Mucosa of gallbladder (tissue), 1 donor: Measurements from ENCODE around the gene PPP4C. TPM values are rescaled to one million over a fixed set of nuclear protein-coding genes. Genes with fewer than 3 reads are reported as not detected.
"Not testable (repeated sequence)": the region's sequence is repeated elsewhere in the genome, so short reads cannot be mapped to it uniquely, and the experiment has no call there.

Experiments used
- DNase-seq: peaks from one replicate; pipeline ENCODE4 v3.0.0-alpha.2; 2020; ENCODE audit warnings: low spot score
- total RNA-seq: library from RNA; stranded (reverse); gene quantifications from one replicate; pipeline ENCODE4 v1.2.1, GENCODE V29; 2021
- donor health status: DM: no; HTN: no; CAD: no.

Gene PPP4C
- 95.3 TPM for total RNA-seq

DNA sequence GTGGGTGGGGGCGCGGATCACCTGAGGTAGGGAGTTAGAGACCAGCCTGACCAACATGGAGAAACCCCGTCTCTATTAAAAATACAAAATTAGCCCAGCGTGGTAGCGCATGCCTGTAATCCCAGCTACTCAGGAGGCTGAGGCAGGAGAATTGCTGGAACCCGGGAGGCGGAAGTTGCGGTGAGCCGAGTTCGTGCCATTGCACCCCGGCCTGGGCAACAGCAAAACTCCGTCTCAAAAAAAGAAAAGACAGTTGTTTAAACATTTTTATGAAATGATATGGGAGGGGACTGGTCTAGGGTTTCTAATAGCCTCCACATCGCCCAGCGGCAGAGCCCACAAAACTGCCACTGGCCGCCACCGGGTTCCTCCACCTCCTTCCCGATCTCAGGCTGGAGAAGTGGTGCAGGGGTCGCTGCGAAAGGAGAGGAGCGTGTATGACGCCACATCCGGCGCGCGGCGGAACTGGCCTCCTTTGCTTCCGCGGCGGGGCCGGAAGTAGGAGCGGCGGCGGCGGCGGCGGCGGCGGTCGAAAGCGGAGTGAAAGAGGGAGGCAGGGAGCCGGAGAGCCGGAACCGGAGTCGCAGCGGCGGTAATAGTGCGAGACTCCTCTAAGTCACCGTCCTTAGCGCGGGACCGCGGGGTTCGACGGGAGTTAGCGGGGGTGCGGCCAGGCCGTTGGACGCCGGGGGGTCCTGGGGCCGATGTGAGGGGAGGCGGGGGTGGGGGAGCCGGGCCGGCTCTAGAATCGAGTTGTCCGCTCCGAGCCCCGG is at the start of gene PPP4C:
Gene PPP4C (plus strand): TSS at position 492 of the 773 bp plus-strand sequence. CDS start 384 bp downstream, outside the sequence.
- DNase-seq, result peak; percentile 91

DNA sequence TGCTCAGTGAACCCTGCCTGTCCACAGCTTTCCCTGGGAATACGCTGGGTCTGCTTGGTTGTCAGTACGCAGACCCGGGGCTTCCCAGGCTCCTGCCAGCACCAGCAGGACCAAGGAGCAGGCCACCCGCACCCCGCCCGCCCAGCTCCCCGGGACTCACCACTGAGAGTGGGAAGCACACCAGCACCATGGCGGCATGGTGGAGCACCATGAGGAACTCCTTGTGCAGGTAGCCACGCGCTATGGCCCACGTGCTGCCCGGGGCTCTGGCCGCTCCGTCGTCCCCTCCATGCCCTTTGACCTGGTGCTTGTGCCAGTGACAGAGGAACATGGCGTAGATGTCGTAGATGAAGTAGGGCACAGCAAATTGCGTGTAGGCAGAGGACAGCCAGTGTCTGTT is 49.3 kb upstream of the PPP4C start:
- DNase-seq, result no peak

DNA sequence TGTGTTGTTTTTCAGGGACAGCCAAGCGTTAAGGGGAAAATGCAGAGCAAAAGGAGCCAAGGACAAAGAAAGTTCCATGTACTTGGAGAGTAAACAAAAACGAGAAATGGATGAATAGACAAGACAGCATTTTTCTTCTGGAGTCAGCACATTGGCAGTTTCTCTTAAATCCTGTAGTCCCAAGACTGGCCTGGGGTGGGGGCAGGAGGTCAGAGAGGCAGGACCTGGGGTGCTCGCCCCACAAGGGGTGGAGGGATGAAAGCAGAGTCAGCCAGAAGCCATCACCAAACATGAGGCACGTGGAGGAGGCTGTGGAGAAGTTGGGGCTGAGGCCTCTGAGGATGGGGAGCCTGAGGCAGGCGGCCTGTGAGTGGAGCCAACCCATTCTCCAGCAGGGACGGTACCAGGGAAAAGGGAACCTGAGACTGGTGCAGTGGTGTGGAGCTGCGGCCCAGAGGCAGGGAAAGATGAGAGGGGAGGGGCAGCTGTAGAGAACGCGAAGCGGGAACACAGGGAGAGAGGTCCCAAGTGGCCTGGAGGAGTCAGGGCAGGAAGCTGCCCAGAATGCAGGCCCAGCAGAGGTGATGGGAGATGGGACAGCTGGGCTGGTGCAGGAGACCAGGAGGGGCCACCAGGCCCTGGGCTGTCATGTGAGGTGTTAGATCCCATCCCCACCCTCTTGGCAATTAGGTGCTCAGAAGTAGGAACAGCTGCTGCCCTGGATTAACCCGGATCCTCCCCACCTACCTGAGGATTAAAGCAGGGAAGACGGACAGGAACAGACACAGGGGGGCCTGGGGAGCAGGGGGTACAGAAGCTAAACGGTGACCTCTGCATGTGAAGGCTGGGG is 48.0 kb upstream of the PPP4C start:
- no peak for DNase-seq

DNA sequence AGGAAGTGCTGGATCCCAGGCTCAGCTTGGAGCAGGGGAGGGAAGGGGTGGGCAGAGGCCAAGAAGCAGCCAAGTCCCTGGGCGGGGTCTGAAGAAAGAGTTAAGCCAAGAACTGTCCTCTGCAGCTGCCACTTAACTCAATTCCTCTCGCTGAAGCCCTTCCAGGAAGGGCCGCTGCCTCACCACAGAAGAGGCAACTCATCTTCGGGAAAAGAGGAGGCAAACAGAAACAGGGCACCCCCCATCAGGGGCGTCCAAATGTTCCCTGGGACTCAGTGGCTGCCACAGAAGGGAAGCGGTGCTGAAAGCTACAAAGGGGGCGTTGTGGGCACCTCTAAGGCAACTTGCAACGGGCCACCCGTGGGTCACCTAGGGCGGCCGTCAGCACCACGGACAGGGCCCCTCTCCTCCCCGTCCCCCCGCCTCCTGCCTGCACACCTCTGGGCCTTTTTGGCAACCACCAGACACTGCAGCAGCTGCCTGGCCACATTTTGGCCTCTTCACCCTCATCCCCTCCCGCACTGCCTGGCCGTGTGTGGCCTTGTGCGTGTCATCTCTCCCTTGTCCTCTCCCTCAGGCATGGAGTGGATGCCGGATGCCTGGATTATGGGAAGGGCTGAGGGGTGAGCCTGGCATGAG is 47.2 kb upstream of the PPP4C start:
- no peak for DNase-seq

DNA sequence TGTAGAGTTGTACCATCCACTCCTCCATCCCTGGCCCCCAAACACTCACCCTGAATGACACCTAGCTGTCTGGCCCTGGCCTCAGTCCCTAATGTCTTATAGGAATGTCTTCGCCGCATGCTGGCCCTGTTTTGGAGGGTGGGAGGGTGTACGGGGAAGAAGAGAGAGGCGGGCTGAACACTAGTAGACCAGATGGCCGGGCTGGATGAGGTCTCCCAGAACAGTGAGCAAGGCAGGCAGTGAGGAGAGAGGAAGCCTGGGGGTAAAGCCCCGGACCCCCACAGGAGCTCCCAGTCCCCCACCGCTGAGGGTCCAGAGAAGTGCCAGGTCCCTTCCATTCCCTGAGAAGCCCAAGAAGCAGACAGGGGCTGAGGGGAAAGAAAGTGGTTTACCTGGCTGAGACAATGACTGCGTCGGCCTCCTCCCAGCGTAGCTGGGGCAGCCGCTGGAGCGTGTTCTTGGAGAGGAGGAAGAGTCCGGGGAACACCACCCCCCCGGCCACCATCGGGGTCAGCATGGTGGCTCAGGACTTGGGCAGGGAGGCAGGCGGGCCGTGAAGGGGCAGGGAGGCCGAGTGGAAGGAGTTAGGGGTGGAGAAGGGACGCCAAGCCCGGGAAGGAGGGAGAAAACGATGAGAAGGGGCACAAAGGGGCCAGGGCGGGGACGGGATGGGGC is 45.6 kb upstream of the PPP4C start:
- DNase-seq, result no peak

DNA sequence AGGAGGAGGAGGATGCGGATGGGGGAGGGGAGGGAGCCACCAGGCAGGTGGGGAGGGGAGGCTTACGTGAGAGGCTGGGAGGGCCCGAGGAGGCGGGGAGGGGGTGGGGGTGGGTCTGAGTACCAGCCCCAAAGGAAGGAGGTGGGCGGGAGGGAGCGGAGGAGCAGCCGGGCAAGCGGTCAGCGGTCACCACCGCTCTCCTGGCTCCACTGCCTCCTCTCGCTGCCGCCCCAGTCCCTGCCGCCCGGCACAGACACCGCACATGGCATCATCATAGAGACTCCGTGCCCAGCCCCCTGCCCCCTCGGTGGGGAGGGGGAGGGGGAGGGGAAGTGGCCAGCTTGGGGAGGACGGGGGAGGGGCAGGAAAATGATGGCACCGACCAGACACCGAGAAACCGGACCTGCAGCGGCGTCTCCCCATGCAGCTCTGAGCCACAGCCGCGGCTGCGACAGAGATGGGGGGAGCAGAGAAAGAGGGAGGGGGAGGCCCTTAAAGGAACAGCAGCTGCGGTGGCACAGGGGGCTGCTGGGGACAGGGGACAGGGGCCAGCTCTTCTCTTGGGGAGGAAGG is 44.9 kb upstream of the PPP4C start, which contains the start of gene TLCD3B:
Gene TLCD3B (minus strand): TSS at position 431 of the 573 bp plus-strand sequence. CDS start 744 bp downstream, outside the sequence.
- no peak for DNase-seq

DNA sequence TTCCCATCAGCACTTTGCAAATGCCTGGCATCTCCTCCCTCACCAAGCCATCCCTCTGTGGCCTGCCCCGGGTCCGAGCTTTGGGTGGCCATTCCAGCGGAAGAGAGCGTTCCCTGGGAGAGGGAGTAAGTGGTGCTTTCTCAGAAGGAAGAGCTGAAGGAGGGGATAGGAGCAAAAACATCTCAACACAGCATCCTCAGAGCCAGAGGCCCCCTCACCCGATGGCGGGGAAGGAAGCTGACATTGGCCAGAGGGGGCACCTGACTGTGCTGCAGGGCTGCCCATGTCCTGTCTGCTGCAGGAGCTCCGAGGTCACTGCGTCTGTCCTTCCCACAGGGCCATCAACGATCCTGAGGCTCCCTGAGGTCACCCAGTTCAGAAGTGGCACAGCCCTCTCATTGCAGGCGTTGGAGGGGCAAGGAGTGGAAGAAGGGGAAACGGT is 44.3 kb upstream of the PPP4C start:
- no peak for DNase-seq

DNA sequence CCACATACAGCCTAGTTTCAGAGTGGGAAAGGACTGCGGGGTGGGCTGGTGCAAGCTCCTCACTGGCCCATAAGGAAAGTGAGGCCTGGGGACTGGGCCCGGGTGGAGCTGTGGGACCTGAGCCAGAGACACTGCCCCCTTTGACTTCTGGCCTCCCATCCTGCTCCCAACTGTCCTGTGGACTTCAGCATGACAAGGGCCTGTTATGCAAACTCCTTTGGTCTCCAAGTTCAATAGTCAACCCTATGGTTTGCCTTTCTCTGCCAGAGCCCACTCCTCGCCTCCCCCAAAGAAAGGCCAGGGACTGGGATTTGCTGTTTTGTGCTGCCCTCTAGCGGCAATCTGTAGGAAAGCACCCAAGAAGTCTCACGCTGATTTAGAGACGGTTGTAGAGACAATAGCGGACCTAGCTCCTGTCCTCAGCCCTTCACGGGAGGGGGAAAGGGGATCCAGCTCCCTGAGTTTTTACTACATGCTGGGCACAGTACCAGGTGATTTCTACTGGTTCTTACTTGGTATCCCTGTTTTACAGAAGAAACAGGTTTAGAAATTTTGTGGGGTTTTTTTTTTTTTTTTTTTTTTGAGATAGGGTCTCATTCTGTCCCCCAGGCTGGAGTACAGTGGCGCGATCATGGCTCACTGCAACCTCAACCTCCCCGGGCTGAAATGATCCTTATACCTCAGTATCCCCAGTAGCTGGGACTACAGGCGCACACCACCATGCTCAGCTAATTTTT is 43.5 kb upstream of the PPP4C start:
- DNase-seq, result peak; percentile 57

DNA sequence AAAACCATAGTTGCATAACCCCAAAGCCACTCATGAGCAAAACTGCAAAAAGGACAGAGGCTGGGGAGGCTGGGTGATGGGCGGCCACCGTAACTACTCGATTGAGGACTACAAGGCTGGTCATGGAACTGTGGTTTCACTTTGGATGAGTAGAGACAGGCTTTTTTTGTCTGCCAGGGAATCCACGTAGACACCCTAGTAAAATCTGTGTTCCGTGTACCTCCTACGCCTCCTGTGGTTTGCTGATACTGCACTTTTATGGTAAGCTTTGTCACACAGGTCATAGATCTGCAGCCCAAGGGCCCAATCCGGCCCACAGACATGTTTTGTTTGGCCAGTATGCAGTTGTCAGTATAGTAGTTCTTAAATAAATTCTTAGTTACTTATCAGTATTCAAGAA is 42.5 kb upstream of the PPP4C start:
- DNase-seq, result no peak

DNA sequence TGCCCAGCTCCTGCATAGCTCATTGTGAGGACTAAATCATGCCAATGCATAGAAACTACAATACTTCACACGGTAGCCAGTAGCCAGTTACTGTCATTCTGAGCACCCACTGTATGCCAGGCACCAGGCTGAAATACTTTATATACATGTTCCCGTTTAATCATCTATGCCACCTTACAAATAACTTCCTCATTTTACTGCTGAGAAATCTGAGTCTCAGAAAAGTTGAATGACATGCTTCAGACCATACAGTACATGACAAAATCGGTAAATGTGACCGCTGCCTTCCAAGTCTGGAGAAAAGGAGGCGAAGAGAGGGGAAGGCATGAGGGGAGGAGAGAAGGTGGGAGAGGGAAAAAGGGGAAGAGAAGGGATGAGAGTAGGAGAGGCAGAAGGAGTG is 35.6 kb upstream of the PPP4C start:
- DNase-seq, result no peak

DNA sequence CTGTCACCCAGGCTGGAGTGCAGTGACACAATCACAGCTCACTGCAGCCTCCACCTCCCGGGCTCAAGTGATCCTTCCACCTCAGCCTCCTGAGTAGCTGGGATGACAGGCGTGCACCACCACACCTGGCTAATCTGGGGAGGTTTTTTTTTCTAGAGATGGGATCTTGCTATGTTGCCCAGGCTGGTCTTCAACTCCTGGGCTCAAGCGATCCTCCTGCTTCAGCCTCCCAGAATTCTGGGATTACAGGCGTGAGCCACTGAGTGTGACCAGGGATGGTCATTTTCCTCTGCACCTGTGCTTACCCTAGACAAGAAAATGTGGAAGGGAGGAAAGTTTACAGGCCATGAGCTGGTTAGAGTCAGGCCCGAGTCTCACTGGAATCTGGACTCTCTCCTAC is 35.1 kb upstream of the PPP4C start:
- DNase-seq, result not testable (repeated sequence)

DNA sequence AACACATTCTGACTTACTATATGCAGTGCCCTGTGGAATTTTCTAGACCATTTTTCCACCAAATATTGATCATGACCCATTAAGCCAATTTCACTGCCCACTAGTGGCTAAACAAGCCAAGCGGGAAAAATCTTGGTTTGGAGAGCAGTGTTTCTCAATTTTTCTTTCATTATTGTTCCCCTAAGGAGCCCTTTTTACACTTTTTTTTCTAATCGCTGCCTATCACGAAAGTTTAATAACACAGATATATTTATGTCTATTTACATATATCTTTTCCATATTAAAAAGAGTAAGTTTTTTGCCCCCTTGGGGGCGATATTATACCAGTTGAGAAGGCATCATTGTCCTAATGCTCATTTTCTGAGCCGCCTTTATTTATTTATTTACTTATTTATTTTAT is 34.0 kb upstream of the PPP4C start:
- no peak for DNase-seq

DNA sequence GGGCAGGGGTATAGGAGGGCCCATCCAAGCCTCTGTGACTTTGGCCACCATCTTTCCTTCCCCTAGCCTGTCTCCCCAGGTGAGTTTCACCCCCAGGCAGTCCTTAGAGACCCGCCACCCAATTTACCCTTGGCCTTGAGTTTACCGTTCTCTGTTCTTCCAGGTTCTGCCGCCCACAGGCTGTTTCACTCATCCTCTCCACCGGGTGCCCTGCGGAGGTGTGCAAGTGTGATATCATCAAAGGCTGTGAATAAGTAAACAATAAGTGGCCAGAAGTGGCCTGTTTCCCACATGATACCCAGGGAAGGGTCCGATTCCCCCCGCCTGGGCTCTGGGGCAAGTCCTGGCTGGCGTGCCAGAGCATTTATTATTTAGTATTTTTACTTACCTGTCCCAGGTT is 29.6 kb upstream of the PPP4C start:
- no peak for DNase-seq

DNA sequence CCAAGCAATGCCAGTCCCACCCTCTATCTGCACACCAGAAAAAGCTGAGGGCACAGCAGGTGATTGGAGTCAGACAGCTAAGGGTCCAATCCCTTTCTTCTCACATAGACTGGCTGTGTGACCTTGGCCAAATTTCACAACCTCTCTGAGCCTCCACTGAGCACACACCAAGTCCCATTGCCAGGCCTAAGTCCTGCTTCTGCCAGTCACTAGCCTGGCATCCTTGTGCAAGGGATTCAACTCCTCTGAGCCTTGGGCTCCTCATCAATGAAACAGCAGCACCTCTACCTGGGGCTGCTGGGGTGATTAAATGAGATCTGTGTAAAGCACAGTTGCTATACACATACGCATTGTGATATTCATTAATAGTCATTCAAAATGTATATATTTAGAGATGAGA is 29.2 kb upstream of the PPP4C start:
- no peak for DNase-seq

DNA sequence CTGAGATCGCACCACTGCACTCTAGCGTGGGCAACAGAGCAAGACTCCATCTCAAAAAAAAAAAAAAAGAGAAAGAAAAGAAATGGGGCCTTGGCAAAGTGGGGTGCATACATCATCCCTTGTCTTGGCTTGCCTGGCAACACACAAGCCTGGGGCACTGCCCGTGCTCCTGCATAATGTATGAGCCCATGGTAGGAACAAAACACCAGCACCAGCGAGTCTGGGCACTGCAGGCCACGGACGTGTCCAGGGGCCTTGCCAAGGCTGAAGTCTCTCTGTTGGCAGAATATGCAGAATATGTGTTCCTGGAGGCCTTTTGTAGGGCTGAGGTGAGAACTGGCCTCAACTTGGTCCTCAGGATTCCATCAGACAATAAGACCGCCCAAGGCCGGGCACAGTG is 25.9 kb upstream of the PPP4C start:
- no peak for DNase-seq

DNA sequence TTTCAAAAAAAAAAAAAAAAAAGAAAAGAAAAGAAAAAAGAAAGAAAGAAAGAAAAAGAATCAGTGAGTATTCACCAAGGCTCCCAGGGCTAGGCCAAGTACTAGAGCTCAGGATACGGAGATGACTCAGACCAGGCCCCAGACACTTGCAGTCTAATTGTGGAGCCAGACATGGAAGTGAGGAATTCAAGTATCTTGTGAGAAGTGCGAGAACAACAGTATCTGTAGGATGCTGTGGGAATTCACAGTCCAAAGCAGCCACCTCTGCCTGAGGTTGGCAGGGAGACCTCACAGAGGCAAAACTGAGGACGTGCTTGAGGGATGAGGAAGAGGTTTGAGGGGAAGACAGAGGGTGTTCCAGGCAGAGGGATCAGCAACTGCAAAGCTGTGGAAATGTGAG is 24.3 kb upstream of the PPP4C start:
- DNase-seq, result no peak

DNA sequence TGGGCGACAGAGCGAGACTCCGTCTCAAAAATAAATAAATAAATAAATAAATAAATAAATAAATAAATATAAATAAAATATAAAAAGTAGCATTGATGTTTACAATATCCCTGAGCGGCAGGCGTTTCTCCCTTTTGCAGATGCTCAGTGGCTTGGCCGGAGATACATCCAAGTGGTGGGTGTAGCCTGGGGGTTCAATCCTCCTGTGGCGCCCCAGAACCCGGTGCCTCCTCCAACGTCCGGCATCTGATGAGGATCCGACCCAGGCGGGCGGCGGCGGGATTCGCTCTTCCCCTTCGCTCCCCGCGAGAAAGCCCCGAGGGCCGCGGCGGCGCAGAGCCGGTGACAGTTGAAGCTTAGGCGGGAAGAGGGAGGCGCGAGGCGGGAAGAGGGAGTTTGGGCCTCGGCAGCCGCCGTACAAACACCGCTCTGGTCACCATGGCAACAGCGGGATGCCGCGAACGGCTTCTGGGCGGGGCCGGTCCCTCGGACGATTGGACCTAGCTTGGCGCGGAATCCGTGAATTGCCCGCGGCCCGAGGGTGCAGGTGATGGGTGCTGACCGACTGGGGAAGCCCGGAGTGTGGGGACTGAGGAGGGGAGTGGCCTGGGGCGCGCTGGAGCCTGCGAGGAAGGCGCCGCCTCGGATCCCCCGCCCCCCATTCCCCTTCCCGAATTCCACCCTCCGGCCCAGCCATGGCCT is 23.0 kb upstream of the PPP4C start:
- DNase-seq, result peak; percentile 94

DNA sequence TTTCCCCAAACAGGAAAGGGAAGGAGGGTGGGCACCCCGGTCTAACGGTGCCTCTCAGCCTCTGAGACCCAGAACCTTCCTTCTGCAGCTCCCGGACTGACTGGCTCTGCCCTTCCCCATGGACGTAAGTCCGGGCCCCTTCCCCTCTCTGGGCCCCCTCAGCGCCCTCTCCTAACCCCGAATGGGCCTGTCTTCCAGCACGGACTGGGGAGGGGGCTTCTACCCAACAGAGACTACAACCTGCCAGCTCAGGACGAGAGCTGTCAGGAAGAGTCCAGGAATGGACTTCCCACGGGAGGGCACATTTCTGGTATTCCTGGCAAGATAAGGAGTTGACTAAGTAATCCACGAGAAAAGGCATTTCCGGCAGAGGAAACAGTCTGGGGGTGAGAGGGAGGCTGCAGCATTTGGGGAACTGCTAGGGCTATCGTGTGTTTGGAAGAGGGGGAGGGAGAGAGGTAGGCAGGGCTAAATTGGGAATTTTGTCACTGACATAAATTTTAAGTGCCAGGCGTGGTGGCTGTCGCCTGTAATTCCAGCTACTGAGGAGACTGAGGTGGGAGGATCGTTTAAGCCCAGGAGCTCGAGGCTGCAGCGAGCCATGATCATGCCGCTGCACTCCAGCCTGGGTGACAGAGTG is 22.3 kb upstream of the PPP4C start:
- DNase-seq, result no peak

DNA sequence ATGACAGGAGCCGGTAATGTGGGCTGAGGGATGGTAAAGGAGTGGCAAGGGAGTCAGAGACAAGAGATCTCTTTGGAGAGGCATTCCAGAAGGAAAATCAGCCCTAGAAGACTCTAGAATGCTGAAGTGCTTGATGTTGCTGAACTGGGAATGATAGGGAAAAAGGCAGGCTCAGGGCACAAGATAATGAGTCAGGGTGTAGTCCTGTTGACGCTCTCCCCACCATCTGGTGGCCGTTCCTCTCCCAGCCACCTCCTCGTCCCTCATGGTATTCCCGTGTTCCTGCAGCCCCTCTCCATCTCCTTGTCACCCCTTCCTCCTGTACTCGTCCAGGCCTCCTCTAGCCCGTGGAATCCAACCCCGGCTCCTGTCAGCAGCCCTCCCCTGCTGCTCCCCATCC is 21.3 kb upstream of the PPP4C start:
- no peak for DNase-seq
